Inferior parietal cortex (tissue), 1 donor: Measurements from ENCODE around the gene TRIM72.
"Not testable (repeated sequence)": the region's sequence is repeated elsewhere in the genome, so short reads cannot be mapped to it uniquely, and the experiment has no call there.

ENCODE experiments used
- DNase-seq: peaks from one replicate; pipeline ENCODE4 v3.0.0-alpha.2; 2016; ENCODE audit errors: extremely low spot score

TRIM72 gene

GRCh38 chr16:31213877-31214707 is at the start of gene TRIM72:
Gene TRIM72, plus strand, starts transcription at chr16:31214119. Its CDS starts 620 bp downstream, at chr16:31214739.
- DNase-seq: no peak

GRCh38 chr16:31167315-31167714 is 46.6 kb upstream of the TRIM72 start:
- no peak for DNase-seq

GRCh38 chr16:31168848-31169247 is 45.1 kb upstream of the TRIM72 start:
- DNase-seq: no peak

- not testable (repeated sequence) for DNase-seq
Observed at GRCh38 chr16:31170048-31170447, 43.9 kb upstream of the TRIM72 start.

GRCh38 chr16:31177136-31177535 is 36.8 kb upstream of the TRIM72 start:
- DNase-seq: no peak

- DNase-seq: no peak
Observed at GRCh38 chr16:31179219-31179746, 34.6 kb upstream of the TRIM72 start.

- peak; percentile 92 for DNase-seq
Observed at GRCh38 chr16:31179747-31180459, 34.0 kb upstream of the TRIM72 start, which contains the start of gene FUS. Gene FUS, plus strand, starts transcription at chr16:31180139. Its CDS starts 76 bp downstream, at chr16:31180215.

- DNase-seq: no peak
Observed at GRCh38 chr16:31181102-31181830, 32.7 kb upstream of the TRIM72 start.

GRCh38 chr16:31182391-31182790 is 31.5 kb upstream of the TRIM72 start:
- no peak for DNase-seq

- no peak for DNase-seq
Observed at GRCh38 chr16:31183432-31184428, 30.2 kb upstream of the TRIM72 start.

GRCh38 chr16:31184888-31185287 is 29.0 kb upstream of the TRIM72 start:
- DNase-seq: no peak

- DNase-seq: no peak
Observed at GRCh38 chr16:31185339-31185738, 28.6 kb upstream of the TRIM72 start.

- DNase-seq: no peak
Observed at GRCh38 chr16:31186176-31186575, 27.7 kb upstream of the TRIM72 start.

GRCh38 chr16:31186930-31187807 is 26.8 kb upstream of the TRIM72 start:
- no peak for DNase-seq

- no peak for DNase-seq
Observed at GRCh38 chr16:31187808-31188189, 26.1 kb upstream of the TRIM72 start.

GRCh38 chr16:31188450-31189411 is 25.2 kb upstream of the TRIM72 start:
- DNase-seq: no peak

- DNase-seq: no peak
Observed at GRCh38 chr16:31189412-31189778, 24.5 kb upstream of the TRIM72 start.

- no peak for DNase-seq
Observed at GRCh38 chr16:31190061-31190460, 23.9 kb upstream of the TRIM72 start.
